GM23338 (cell line): ENCODE measurements around the gene GPR149. TPM values are rescaled to one million over a fixed set of nuclear protein-coding genes. Genes with fewer than 3 reads are reported as not detected.

Experiments
- ATAC-seq: fragments of 200-7000 bp; cut with Tn5 transposase; 3 replicates; pipeline ENCODE4 v1.9.1; 2020
- DNase-seq: peaks from one replicate; pipeline ENCODE4 v3.0.0-alpha.2; 2015; ENCODE audit warnings: low spot score
- H2AFZ ChIP-seq: fragments of 200-600 bp; sonication (generic); 2 replicates; pipeline ENCODE4 v1.8.0; 2016; ENCODE audit warnings: antibody characterized with exemption, mild to moderate bottlenecking, moderate library complexity
- H3F3A ChIP-seq: fragments of 200-600 bp; sonication (generic); replicated peaks from 2 replicates; pipeline ENCODE4 v1.8.0; 2017; ENCODE audit warnings: antibody characterized with exemption, mixed run types, low read depth
- H3K27ac ChIP-seq: fragments of 200-600 bp; sonication (generic); 2 replicates; pipeline ENCODE4 v1.6.1; 2016; ENCODE audit warnings: low read depth
- H3K27me3 ChIP-seq: fragments of 200-600 bp; sonication (generic); 2 replicates; pipeline ENCODE4 v1.8.0; 2016; ENCODE audit warnings: mild to moderate bottlenecking, mixed run types, moderate library complexity; ENCODE audit not compliant: insufficient read depth
- H3K36me3 ChIP-seq: fragments of 200-600 bp; sonication (generic); 2 replicates; pipeline ENCODE4 v1.8.0; 2016; ENCODE audit warnings: mild to moderate bottlenecking; ENCODE audit not compliant: insufficient read depth
- H3K4me1 ChIP-seq: fragments of 200-600 bp; sonication (generic); 2 replicates; pipeline ENCODE4 v1.8.0; 2016; ENCODE audit warnings: mild to moderate bottlenecking, moderate library complexity; ENCODE audit not compliant: insufficient read depth
- H3K4me2 ChIP-seq: fragments of 200-600 bp; sonication (generic); 2 replicates; pipeline ENCODE4 v1.7.1; 2017; ENCODE audit warnings: mixed run types
- H3K4me3 ChIP-seq: fragments of 200-600 bp; sonication (generic); 2 replicates; pipeline ENCODE4 v1.6.1; 2016; ENCODE audit warnings: mixed run types
- H3K79me2 ChIP-seq: fragments of 200-600 bp; sonication (generic); replicated peaks from 2 replicates; pipeline ENCODE4 v1.8.0; 2017; ENCODE audit warnings: mild to moderate bottlenecking; ENCODE audit not compliant: insufficient read depth
- H3K9me2 ChIP-seq: fragments of 200-600 bp; sonication (generic); 2 replicates; pipeline ENCODE4 v1.8.0; 2017; ENCODE audit not compliant: insufficient read depth
- H4K20me1 ChIP-seq: fragments of 200-600 bp; sonication (generic); replicated peaks from 2 replicates; pipeline ENCODE4 v1.8.0; 2017; ENCODE audit warnings: mild to moderate bottlenecking; ENCODE audit not compliant: insufficient read depth
- H3K27ac Mint-ChIP-seq: 2 replicates; pipeline ENCODE4 v1.8.0; 2020; ENCODE audit warnings: inconsistent platforms, mild to moderate bottlenecking, moderate library complexity, mixed read lengths
- H3K27me3 Mint-ChIP-seq: 3 replicates; pipeline ENCODE4 v1.8.0; 2022; ENCODE audit warnings: low read depth, mild to moderate bottlenecking, moderate library complexity, mixed read lengths, inconsistent platforms; ENCODE audit not compliant: insufficient read depth, poor library complexity
- H3K36me3 Mint-ChIP-seq: 3 replicates; pipeline ENCODE4 v1.8.0; 2021; ENCODE audit warnings: low read depth, mild to moderate bottlenecking, inconsistent platforms, moderate library complexity, mixed read lengths
- H3K4me1 Mint-ChIP-seq: 3 replicates; pipeline ENCODE4 v1.8.0; 2020; ENCODE audit warnings: mild to moderate bottlenecking, inconsistent platforms, mixed read lengths
- H3K4me3 Mint-ChIP-seq: 3 replicates; pipeline ENCODE4 v1.8.0; 2021; ENCODE audit warnings: moderate library complexity, mild to moderate bottlenecking, inconsistent platforms, mixed read lengths
- H3K9me3 Mint-ChIP-seq: 3 replicates; pipeline ENCODE4 v1.8.0; 2020; ENCODE audit warnings: moderate library complexity, mild to moderate bottlenecking, inconsistent platforms, mixed read lengths
- CREB1 ChIP-seq: fragments of 250-450 bp; sonication (Bioruptor Pico); IDR thresholded peaks from 2 replicates; pipeline ENCODE4 v1.5.0; 2020; ENCODE audit warnings: low read depth, mild to moderate bottlenecking, moderate library complexity
- JUNB ChIP-seq: IDR thresholded peaks from one replicate; pipeline ENCODE4 v1.6.1; 2016; ENCODE audit warnings: antibody characterized with exemption; ENCODE audit not compliant: unreplicated experiment
- ZNF114 ChIP-seq: fragments of 250-450 bp; sonication (Bioruptor Pico); IDR thresholded peaks from 2 replicates; pipeline ENCODE4 v1.5.0; 2020; ENCODE audit warnings: mild to moderate bottlenecking, moderate library complexity
- ZNF331 ChIP-seq: fragments of 250-450 bp; sonication (Bioruptor Pico); IDR thresholded peaks from 2 replicates; pipeline ENCODE4 v1.5.0; 2020; ENCODE audit warnings: low read depth, mild to moderate bottlenecking, moderate library complexity
- polyA plus RNA-seq: library from polyadenylated mRNA; unstranded; fragments of >200 nt; fragmentation: Nextera tagmentation; extraction: Ambion mirVana; gene quantifications from 2 replicates; pipeline ENCODE4 v1.2.1, GENCODE V29; 2016
- total RNA-seq: library from RNA; depleted of rRNA; stranded (reverse); fragments of >200 nt; shearing (Covaris generic); gene quantifications from 2 replicates; pipeline ENCODE4 v1.2.3, GENCODE V29; 2014
- TF ChIP-seq, protein P1 (sequence below): IDR thresholded peaks from one replicate; pipeline ENCODE4 v1.6.1; 2018; ENCODE audit warnings: antibody characterized with exemption; ENCODE audit not compliant: unreplicated experiment
- TF ChIP-seq, protein P2 (sequence below): fragments of 250-450 bp; sonication (Bioruptor Pico); IDR thresholded peaks from 2 replicates; pipeline ENCODE4 v1.5.0; 2020; ENCODE audit warnings: mild to moderate bottlenecking, moderate library complexity
- TF ChIP-seq, protein P3 (sequence below), 2 experiments: fragments of 200-600 bp in 1 of 2; sonication (generic) in 1 of 2; conservative IDR thresholded peaks; 2 replicates each; pipeline versions ENCODE4 v1.5.1 to v1.6.1; 2016 to 2017; ENCODE audit warnings: antibody characterized with exemption in 2 of 2, low read depth in 2 of 2, mild to moderate bottlenecking in 2 of 2, moderate library complexity in 1 of 2
- TF ChIP-seq, protein P4 (sequence below): IDR thresholded peaks from 2 replicates; pipeline ENCODE4 v1.6.1; 2016; ENCODE audit warnings: antibody characterized with exemption

The GPR149 gene
- total and polyA plus RNA-seq, 2 experiments from 2014 or later, result 0.11 to 0.21 TPM

DNA sequence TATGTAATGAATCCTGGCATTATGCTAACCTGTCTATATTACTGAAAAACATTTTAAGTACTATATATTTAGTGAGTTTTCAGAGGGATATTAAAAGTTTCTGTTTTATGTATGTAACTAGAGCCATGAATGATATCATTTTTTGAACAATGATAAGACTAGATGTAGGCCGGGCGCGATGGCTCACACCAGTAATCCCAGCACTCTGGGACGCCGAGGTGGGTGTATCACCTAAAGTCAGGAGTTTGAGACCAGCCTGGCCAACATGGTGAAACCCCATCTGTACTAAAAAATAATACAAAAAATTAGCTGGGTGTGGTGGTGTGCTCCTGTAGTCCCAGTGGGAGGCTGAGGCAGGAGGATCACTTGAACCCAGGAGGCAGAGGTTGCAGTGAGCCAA is 139.8 kb downstream of the GPR149 start:
- peaks cover 62% of the 10 kb centered on the region for H3K36me3 ChIP-seq
- Mint-ChIP-seq H3K4me3 (no peak overlapping the region), H3K9me3 (no peaks in the 10 kb centered on the region), H3K27me3 (peaks cover 3% of the 10 kb centered on the region), H3K27ac (no peak overlapping the region), H3K4me1 (no peaks in the 10 kb centered on the region), H3K36me3 (peaks cover 83% of the 10 kb centered on the region)
- no peaks in the 10 kb centered on the region for H3K4me1 ChIP-seq
- H3K4me2 ChIP-seq, result no peak overlapping the region
- no peak overlapping the region for H3K27ac ChIP-seq
- H3K9me2 ChIP-seq, result no peaks in the 10 kb centered on the region
- ATAC-seq (no peak), DNase-seq (no peak)
- H3K4me3 ChIP-seq, result no peak overlapping the region
- H3F3A ChIP-seq, result no peaks in the 10 kb centered on the region
- TF ChIP-seq JUNB (no peak), ZNF114 (CRISPR knock-in tag) (no peak), ZNF331 (no peak), CREB1 (CRISPR knock-in tag) (no peak)
- TF ChIP-seq, protein P1, sequence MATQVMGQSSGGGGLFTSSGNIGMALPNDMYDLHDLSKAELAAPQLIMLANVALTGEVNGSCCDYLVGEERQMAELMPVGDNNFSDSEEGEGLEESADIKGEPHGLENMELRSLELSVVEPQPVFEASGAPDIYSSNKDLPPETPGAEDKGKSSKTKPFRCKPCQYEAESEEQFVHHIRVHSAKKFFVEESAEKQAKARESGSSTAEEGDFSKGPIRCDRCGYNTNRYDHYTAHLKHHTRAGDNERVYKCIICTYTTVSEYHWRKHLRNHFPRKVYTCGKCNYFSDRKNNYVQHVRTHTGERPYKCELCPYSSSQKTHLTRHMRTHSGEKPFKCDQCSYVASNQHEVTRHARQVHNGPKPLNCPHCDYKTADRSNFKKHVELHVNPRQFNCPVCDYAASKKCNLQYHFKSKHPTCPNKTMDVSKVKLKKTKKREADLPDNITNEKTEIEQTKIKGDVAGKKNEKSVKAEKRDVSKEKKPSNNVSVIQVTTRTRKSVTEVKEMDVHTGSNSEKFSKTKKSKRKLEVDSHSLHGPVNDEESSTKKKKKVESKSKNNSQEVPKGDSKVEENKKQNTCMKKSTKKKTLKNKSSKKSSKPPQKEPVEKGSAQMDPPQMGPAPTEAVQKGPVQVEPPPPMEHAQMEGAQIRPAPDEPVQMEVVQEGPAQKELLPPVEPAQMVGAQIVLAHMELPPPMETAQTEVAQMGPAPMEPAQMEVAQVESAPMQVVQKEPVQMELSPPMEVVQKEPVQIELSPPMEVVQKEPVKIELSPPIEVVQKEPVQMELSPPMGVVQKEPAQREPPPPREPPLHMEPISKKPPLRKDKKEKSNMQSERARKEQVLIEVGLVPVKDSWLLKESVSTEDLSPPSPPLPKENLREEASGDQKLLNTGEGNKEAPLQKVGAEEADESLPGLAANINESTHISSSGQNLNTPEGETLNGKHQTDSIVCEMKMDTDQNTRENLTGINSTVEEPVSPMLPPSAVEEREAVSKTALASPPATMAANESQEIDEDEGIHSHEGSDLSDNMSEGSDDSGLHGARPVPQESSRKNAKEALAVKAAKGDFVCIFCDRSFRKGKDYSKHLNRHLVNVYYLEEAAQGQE, result no peak
- TF ChIP-seq, protein P2, sequence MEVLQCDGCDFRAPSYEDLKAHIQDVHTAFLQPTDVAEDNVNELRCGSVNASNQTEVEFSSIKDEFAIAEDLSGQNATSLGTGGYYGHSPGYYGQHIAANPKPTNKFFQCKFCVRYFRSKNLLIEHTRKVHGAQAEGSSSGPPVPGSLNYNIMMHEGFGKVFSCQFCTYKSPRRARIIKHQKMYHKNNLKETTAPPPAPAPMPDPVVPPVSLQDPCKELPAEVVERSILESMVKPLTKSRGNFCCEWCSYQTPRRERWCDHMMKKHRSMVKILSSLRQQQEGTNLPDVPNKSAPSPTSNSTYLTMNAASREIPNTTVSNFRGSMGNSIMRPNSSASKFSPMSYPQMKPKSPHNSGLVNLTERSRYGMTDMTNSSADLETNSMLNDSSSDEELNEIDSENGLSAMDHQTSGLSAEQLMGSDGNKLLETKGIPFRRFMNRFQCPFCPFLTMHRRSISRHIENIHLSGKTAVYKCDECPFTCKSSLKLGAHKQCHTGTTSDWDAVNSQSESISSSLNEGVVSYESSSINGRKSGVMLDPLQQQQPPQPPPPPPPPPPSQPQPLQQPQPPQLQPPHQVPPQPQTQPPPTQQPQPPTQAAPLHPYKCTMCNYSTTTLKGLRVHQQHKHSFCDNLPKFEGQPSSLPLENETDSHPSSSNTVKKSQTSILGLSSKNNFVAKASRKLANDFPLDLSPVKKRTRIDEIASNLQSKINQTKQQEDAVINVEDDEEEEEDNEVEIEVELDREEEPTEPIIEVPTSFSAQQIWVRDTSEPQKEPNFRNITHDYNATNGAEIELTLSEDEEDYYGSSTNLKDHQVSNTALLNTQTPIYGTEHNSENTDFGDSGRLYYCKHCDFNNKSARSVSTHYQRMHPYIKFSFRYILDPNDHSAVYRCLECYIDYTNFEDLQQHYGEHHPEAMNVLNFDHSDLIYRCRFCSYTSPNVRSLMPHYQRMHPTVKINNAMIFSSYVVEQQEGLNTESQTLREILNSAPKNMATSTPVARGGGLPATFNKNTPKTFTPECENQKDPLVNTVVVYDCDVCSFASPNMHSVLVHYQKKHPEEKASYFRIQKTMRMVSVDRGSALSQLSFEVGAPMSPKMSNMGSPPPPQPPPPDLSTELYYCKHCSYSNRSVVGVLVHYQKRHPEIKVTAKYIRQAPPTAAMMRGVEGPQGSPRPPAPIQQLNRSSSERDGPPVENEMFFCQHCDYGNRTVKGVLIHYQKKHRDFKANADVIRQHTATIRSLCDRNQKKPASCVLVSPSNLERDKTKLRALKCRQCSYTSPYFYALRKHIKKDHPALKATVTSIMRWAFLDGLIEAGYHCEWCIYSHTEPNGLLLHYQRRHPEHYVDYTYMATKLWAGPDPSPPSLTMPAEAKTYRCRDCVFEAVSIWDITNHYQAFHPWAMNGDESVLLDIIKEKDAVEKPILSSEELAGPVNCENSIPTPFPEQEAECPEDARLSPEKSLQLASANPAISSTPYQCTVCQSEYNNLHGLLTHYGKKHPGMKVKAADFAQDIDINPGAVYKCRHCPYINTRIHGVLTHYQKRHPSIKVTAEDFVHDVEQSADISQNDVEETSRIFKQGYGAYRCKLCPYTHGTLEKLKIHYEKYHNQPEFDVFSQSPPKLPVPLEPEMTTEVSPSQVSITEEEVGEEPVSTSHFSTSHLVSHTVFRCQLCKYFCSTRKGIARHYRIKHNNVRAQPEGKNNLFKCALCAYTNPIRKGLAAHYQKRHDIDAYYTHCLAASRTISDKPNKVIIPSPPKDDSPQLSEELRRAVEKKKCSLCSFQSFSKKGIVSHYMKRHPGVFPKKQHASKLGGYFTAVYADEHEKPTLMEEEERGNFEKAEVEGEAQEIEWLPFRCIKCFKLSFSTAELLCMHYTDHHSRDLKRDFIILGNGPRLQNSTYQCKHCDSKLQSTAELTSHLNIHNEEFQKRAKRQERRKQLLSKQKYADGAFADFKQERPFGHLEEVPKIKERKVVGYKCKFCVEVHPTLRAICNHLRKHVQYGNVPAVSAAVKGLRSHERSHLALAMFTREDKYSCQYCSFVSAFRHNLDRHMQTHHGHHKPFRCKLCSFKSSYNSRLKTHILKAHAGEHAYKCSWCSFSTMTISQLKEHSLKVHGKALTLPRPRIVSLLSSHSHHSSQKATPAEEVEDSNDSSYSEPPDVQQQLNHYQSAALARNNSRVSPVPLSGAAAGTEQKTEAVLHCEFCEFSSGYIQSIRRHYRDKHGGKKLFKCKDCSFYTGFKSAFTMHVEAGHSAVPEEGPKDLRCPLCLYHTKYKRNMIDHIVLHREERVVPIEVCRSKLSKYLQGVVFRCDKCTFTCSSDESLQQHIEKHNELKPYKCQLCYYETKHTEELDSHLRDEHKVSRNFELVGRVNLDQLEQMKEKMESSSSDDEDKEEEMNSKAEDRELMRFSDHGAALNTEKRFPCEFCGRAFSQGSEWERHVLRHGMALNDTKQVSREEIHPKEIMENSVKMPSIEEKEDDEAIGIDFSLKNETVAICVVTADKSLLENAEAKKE (CRISPR knock-in tag), result no peak
- TF ChIP-seq, protein P3, sequence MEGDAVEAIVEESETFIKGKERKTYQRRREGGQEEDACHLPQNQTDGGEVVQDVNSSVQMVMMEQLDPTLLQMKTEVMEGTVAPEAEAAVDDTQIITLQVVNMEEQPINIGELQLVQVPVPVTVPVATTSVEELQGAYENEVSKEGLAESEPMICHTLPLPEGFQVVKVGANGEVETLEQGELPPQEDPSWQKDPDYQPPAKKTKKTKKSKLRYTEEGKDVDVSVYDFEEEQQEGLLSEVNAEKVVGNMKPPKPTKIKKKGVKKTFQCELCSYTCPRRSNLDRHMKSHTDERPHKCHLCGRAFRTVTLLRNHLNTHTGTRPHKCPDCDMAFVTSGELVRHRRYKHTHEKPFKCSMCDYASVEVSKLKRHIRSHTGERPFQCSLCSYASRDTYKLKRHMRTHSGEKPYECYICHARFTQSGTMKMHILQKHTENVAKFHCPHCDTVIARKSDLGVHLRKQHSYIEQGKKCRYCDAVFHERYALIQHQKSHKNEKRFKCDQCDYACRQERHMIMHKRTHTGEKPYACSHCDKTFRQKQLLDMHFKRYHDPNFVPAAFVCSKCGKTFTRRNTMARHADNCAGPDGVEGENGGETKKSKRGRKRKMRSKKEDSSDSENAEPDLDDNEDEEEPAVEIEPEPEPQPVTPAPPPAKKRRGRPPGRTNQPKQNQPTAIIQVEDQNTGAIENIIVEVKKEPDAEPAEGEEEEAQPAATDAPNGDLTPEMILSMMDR (conservative IDR thresholded peaks at IDR 0.05; ENCODE audit: low read depth in 2 of 2), result no peak
- TF ChIP-seq, protein P4, sequence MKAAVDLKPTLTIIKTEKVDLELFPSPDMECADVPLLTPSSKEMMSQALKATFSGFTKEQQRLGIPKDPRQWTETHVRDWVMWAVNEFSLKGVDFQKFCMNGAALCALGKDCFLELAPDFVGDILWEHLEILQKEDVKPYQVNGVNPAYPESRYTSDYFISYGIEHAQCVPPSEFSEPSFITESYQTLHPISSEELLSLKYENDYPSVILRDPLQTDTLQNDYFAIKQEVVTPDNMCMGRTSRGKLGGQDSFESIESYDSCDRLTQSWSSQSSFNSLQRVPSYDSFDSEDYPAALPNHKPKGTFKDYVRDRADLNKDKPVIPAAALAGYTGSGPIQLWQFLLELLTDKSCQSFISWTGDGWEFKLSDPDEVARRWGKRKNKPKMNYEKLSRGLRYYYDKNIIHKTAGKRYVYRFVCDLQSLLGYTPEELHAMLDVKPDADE, result no peak
- no peaks in the 10 kb centered on the region; the same call in 1 of the 2 replicates for H4K20me1 ChIP-seq
- H2AFZ ChIP-seq, result no peak overlapping the region
- no peaks in the 10 kb centered on the region for H3K27me3 ChIP-seq
- H3K79me2 ChIP-seq, result no peaks in the 10 kb centered on the region
